GM19099 (cell line): ENCODE data around the gene CYP2D6.

Experiments used
- POLR2A ChIP-seq: IDR thresholded peaks from 3 replicates; pipeline ENCODE4 v1.6.1; 2011; ENCODE audit warnings: low read depth; ENCODE audit not compliant: insufficient read length; ENCODE audit errors: extremely low read depth

Gene CYP2D6

DNA sequence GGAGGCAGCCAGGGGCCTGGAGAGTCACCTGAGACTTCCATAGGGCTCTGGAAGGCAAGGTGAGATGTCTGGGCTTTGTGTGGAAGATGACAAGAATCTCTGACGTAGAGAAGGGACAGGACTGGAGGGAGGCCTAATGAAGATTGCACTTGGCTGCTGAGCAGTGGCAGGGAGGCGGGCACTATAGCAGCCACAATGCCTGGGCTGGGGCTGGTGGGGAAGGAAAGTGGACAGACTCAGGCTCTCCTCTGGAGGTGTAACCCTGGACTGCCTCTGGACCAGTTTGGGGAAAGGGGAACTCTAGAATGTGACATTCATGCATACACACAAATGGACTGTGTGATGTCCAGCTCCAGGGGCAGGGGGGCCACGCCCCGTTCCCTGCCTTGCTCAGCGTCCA, 34.3 kb upstream of the CYP2D6 start:
- TF ChIP-seq POLR2A, result no peak

- no peak for TF ChIP-seq POLR2A
Measured at GRCh38 chr22:42163515-42163914, 32.9 kb upstream of the CYP2D6 start.

- TF ChIP-seq POLR2A, result no peak
Measured at GRCh38 chr22:42162728-42163489, 32.3 kb upstream of the CYP2D6 start.

- no peak for TF ChIP-seq POLR2A
Measured at GRCh38 chr22:42160830-42161696, 30.5 kb upstream of the CYP2D6 start.

DNA sequence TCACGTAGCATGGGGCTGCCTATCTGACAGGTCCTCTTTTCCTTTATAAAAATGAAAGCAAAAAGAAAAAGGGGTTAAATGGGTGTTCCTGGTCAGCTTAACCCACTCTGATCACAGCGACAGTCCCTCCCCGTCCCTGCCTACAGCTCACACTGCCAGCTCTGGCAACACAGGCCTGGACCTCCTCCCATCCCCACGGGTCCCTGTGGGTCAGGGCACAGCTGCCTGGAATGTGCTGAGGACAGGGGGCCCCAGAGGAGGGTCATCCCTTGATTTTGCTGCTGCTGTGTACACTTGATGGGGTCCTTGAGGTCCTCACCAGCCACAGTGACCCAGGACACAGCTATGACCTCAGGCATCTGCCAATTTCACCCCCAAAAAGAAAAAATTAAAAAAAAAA, 29.6 kb upstream of the CYP2D6 start:
- no peak for TF ChIP-seq POLR2A

DNA sequence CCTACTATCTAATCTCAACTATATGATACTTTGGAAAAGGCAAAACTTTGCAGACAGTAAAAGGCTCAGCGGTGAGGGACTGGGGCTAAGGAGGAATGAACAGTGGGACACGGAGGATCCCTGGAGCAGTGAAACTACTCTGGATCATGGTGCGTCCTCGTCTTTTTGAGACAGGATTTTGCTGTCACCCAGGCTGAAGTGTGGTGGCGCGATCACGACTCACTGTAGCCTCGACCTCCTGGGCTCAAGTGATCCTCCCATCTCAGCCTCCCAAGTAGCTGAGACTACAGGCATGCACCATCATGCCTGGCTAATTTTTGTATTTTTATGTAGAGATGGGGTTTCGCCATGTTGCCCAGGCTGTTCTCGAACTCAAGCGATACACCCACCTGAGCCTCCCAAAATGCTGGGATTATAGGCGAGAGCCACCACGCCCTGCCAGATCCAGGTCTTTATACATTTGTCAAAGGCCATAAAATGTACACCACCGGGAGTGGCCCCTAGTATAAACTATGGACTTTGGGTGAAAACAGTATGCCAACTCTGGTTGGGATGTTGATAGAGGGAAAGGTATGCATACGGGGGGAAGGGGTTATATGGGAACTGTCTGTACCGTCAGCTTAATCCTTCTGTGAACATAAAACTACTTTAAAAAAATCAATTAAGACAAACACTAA, 28.0 kb upstream of the CYP2D6 start:
- no peak for TF ChIP-seq POLR2A

GRCh38 chr22:42156598-42156997, 26.0 kb upstream of the CYP2D6 start:
- TF ChIP-seq POLR2A, result no peak

DNA sequence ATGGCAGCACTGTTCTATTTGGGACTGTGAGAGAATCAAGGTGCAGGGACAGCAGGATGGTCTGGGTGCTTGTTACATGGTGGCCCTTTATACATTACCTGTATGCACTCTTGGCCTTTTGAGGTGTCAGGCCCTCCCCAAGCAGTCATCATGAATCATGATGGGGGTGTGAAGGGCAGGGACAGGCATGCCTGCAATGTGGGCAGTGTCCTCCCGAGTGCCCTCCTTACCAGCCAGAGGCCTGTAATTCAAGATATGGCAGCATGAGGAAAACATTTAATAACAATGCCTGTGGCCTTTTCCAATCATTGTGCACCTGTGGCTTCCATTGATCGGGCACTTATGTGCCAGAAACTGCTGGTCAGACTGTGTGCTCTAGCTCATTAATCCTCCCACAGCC, 25.5 kb upstream of the CYP2D6 start:
- no peak for TF ChIP-seq POLR2A

- no peak for TF ChIP-seq POLR2A
Measured at GRCh38 chr22:42155053-42155543, 24.5 kb upstream of the CYP2D6 start.

DNA sequence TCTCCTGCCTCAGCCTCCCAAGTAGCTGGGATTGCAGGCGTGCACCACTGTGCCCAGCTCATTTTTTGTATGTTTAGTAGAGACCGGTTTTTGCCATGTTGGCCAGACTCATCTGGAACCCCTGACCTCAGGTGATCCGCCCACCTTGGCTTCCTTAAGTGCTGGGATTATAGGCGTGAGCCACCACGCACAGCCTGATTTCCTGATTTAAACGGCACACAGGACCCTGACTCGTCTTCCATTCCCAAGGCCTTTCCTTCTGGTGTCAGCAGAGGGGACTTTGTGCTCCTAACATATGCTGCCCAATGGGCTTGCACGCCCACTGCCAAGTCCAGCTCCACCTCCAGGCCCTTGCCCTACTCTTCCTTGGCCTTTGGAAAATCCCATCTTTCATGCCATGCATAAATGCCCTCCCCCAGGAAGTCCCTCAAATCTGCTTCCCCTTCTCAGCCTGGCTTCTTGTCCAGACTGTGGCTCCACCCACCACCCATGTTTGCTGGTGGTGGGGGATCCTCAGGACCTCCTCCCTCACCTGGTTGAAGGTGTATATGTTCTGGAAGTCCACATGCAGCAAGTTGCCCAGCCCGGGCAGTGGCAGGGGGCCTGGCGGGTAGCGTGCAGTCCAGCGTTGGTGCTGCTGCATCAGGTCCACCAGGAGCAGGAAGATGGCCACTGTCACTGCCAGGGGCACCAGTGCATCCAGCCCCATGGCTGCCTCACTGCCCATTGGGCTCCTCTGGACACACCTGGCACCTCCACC, 23.9 kb upstream of the CYP2D6 start:
- TF ChIP-seq POLR2A, result no peak

DNA sequence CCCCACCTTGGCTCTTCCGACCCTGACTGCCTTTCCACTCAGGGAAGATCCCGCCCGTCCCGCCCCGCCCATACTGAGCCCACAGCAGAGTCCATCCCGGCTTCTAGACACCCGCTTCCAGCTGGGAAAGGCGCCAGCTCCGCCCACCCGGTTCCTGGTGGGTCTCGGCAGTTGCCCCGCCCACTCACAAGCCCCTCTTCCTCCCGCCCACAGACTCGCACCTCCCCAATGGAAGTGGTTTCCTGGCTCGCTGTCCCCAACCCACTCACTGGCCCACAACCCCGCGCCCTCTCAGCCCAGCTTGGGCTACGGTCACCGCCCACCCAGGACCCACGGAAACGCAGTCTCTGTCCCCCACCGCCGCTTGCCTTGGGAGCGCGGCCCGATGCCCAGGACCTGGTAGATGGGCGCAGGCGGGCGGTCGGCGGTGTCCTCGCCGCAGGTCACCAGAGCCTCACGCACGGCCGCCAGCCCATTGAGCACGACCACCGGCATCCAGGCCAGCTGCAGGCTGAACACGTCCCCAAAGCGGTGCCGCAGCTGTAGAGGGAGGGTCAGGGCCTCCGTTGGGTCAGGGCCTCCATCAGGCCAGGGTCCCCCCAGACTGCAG, 22.2 kb upstream of the CYP2D6 start:
- TF ChIP-seq POLR2A, result no peak

- no peak for TF ChIP-seq POLR2A
Measured at GRCh38 chr22:42151924-42152635, 21.5 kb upstream of the CYP2D6 start.

GRCh38 chr22:42150727-42151590, 20.3 kb upstream of the CYP2D6 start:
- TF ChIP-seq POLR2A, result no peak
